ENCODE results near the gene DNM1.
"Not testable (repeated sequence)": the region's sequence is repeated elsewhere in the genome, so short reads cannot be mapped to it uniquely, and the experiment has no call there.

Gene DNM1

GRCh38 chr9:128166169-128166568 is 37.0 kb upstream of the DNM1 start:
- ATAC-seq (replicated peaks) (no peak), DNase-seq (no peak)
- no peak overlapping the region for H3K4me3 Mint-ChIP-seq
- peaks cover 4 to 9% of the 10 kb centered on the region in 2 donors for H3K4me1 Mint-ChIP-seq (ENCODE audit: low read depth in 2 of 2)
- H3K9me3 Mint-ChIP-seq, result no peaks in the 10 kb centered on the region
- H3K27ac Mint-ChIP-seq, result no peak overlapping the region
- peaks cover 29% of the 10 kb centered on the region for H3K36me3 Mint-ChIP-seq (ENCODE audit: insufficient read depth)
- no peaks in the 10 kb centered on the region for H3K27me3 Mint-ChIP-seq

DNA sequence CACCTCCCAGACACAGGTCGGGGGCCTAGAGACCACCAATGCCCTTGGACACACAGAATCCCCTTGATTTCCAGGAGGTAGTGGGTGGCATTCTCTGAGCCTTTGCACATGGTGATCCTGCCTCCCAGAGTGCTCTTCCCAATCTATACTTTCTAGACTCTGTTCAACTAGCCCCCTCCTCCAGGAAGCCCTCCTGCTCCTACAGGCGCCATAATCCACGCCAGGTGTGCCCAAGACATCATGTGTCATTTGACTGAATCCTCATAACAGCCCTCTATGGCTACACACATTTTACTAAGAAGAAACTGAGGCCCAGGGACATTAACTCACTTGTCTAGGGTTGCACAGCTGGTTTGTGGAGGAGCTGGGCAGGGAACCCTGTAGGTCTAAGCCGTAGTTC is 36.0 kb upstream of the DNM1 start:
- no peak for ATAC-seq (replicated peaks)
- peaks cover 36% of the 10 kb centered on the region for H3K36me3 Mint-ChIP-seq (ENCODE audit: insufficient read depth)
- no peak overlapping the region for H3K4me3 Mint-ChIP-seq
- peak overlapping the region in 1 of 2 donors; percentile 31 for H3K27ac Mint-ChIP-seq
- no peaks in the 10 kb centered on the region for H3K27me3 Mint-ChIP-seq
- H3K9me3 Mint-ChIP-seq, result no peaks in the 10 kb centered on the region
- DNase-seq, result no peak
- H3K4me1 Mint-ChIP-seq (ENCODE audit: low read depth in 2 of 2), result peaks cover 2 to 5% of the 10 kb centered on the region in 2 donors

- Mint-ChIP-seq H3K27me3 (no peaks in the 10 kb centered on the region), H3K27ac (no peak overlapping the region), H3K4me3 (no peak overlapping the region), H3K4me1 (ENCODE audit: low read depth in 2 of 2) (no peaks in the 10 kb centered on the region), H3K9me3 (no peaks in the 10 kb centered on the region), H3K36me3 (ENCODE audit: insufficient read depth) (peaks cover 49% of the 10 kb centered on the region)
- ATAC-seq (replicated peaks), result no peak
- DNase-seq, result no peak
Observed at GRCh38 chr9:128168731-128169308, 34.4 kb upstream of the DNM1 start.

DNA sequence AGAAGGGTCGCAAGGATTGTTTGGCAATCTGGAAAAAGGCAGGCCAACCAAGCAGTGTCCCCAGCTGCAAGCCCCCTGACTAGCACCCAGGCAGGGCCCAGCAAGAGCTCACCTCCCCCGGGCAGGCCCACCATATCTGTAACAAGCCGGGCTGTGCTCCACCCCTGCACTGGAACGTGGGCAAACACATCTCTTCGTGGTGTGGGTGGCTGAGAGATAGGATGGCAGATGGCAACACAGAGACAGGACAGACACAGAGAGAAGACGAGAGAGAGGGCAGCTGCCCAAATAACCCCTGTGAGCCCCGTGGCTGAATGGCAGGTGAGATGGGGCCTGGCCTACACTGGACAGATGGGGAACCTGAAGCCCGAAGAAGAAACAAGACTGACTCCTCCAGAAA is 33.7 kb upstream of the DNM1 start:
- no peak for DNase-seq
- Mint-ChIP-seq H3K27me3 (no peaks in the 10 kb centered on the region), H3K4me3 (no peak overlapping the region), H3K4me1 (ENCODE audit: low read depth in 2 of 2) (no peaks in the 10 kb centered on the region), H3K9me3 (no peaks in the 10 kb centered on the region), H3K36me3 (ENCODE audit: insufficient read depth) (peaks cover 52% of the 10 kb centered on the region), H3K27ac (peak overlapping the region in 1 of 2 donors; percentile 59)
- ATAC-seq (replicated peaks), result no peak

- H3K4me3 Mint-ChIP-seq, result no peak overlapping the region
- peaks cover 49% of the 10 kb centered on the region for H3K36me3 Mint-ChIP-seq (ENCODE audit: insufficient read depth)
- DNase-seq (no peak), ATAC-seq (replicated peaks) (no peak)
- H3K27me3 Mint-ChIP-seq, result no peaks in the 10 kb centered on the region
- H3K9me3 Mint-ChIP-seq, result no peaks in the 10 kb centered on the region
- H3K4me1 Mint-ChIP-seq (ENCODE audit: low read depth in 2 of 2), result no peaks in the 10 kb centered on the region
- peak overlapping the region in 1 of 2 donors; percentile 59 for H3K27ac Mint-ChIP-seq
Observed at GRCh38 chr9:128169925-128170324, 33.3 kb upstream of the DNM1 start.

DNA sequence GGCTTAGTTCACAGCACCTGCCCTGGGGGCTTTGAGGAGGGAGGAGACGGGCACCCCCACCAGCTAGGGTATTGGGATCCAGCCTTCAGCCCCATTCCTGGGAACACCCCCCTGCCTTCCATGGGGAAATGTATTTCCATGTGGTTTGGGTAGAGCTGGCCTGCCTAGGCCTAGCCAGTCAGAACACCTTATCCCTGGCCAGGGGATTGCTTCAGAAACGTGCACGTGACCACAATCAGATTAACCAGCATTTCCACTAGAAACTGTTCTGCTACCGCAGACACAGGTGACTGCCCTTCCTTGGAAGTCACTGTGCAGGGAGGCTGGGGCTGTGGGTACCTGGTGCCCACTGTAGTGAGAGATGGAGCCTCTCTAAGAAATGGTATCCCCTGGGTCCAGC is 29.1 kb upstream of the DNM1 start:
- Mint-ChIP-seq H3K27ac (no peak overlapping the region), H3K4me1 (ENCODE audit: low read depth in 2 of 2) (no peaks in the 10 kb centered on the region), H3K4me3 (no peak overlapping the region), H3K9me3 (no peaks in the 10 kb centered on the region), H3K36me3 (ENCODE audit: insufficient read depth) (peaks cover 49% of the 10 kb centered on the region), H3K27me3 (no peaks in the 10 kb centered on the region)
- DNase-seq (no peak), ATAC-seq (replicated peaks) (no peak)

DNA sequence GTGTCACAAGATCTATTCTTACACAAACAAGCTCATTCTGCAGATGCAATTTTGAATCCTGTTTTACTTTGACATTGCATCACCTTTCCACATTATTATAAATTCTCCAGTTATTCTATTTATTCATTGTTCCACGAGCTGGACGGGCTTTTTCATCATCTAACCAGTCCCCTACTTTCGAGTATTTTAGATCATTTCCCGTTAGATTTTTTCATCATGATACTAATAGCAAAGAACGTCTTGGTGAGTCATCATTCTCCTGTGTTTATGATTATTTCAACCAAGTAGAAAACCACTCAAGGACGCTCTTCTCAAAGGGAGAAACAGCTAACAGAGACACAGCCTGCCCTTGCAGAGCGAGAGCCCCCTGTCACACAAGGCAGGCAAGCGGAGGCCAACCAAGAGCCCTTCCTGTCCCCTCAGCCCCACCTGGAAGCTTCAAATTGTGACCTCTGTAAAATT is 28.0 kb upstream of the DNM1 start:
- H3K4me1 Mint-ChIP-seq (ENCODE audit: low read depth in 2 of 2), result no peaks in the 10 kb centered on the region
- no peak overlapping the region for H3K4me3 Mint-ChIP-seq
- H3K36me3 Mint-ChIP-seq (ENCODE audit: insufficient read depth), result peaks cover 49% of the 10 kb centered on the region
- DNase-seq (no peak), ATAC-seq (replicated peaks) (no peak)
- no peaks in the 10 kb centered on the region for H3K9me3 Mint-ChIP-seq
- H3K27me3 Mint-ChIP-seq, result no peaks in the 10 kb centered on the region
- H3K27ac Mint-ChIP-seq, result peak overlapping the region in 1 of 2 donors; percentile 51

DNA sequence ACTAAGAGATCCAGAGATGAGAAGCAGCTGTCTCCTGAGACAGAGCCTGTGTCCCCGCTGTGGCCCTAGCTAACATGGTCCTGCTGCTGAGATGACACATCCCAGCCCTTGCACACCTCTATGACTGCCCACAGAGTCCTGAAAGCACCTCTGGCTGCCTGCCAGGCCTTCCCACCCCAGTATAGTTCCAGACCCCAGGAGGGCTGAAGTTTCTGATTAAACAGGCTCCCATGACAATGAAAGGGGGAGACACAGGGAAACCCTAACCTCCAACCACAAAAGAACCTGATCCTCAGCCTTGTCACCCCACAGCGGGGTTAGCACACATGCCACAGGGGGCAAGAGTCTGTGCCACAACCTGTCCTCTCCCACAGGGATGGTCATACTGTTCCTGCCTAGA is 27.5 kb upstream of the DNM1 start:
- H3K4me1 Mint-ChIP-seq (ENCODE audit: low read depth in 2 of 2), result no peaks in the 10 kb centered on the region
- H3K4me3 Mint-ChIP-seq, result no peak overlapping the region
- DNase-seq, result no peak
- H3K9me3 Mint-ChIP-seq, result no peaks in the 10 kb centered on the region
- H3K27me3 Mint-ChIP-seq, result no peaks in the 10 kb centered on the region
- no peak for ATAC-seq (replicated peaks)
- peak overlapping the region in 1 of 2 donors; percentile 51 for H3K27ac Mint-ChIP-seq
- H3K36me3 Mint-ChIP-seq (ENCODE audit: insufficient read depth), result peaks cover 53% of the 10 kb centered on the region

- H3K36me3 Mint-ChIP-seq (ENCODE audit: insufficient read depth), result peaks cover 41% of the 10 kb centered on the region
- H3K4me1 Mint-ChIP-seq (ENCODE audit: low read depth in 2 of 2), result no peaks in the 10 kb centered on the region
- H3K9me3 Mint-ChIP-seq, result no peaks in the 10 kb centered on the region
- no peaks in the 10 kb centered on the region for H3K27me3 Mint-ChIP-seq
- no peak for DNase-seq
- H3K4me3 Mint-ChIP-seq, result no peak overlapping the region
- H3K27ac Mint-ChIP-seq, result no peak overlapping the region
- ATAC-seq (replicated peaks), result no peak
Observed at GRCh38 chr9:128178806-128179431, 24.3 kb upstream of the DNM1 start.

- no peaks in the 10 kb centered on the region for H3K9me3 Mint-ChIP-seq
- H3K27ac Mint-ChIP-seq, result no peak overlapping the region
- peaks cover 48% of the 10 kb centered on the region for H3K36me3 Mint-ChIP-seq (ENCODE audit: insufficient read depth)
- H3K4me3 Mint-ChIP-seq, result no peak overlapping the region
- ATAC-seq (replicated peaks) (no peak), DNase-seq (no peak)
- no peaks in the 10 kb centered on the region for H3K27me3 Mint-ChIP-seq
- no peaks in the 10 kb centered on the region for H3K4me1 Mint-ChIP-seq (ENCODE audit: low read depth in 2 of 2)
Observed at GRCh38 chr9:128180001-128180400, 23.2 kb upstream of the DNM1 start.

GRCh38 chr9:128180447-128180846 is 22.7 kb upstream of the DNM1 start:
- DNase-seq, result no peak
- Mint-ChIP-seq H3K4me1 (ENCODE audit: low read depth in 2 of 2) (peaks cover 0 to under 1% of the 10 kb centered on the region in 2 donors), H3K9me3 (no peaks in the 10 kb centered on the region), H3K27me3 (no peaks in the 10 kb centered on the region), H3K4me3 (no peak overlapping the region), H3K27ac (no peak overlapping the region), H3K36me3 (ENCODE audit: insufficient read depth) (peaks cover 48% of the 10 kb centered on the region)
- ATAC-seq (replicated peaks), result no peak

- not testable (repeated sequence) for H3K9me3 Mint-ChIP-seq; DNase-seq; H3K27ac Mint-ChIP-seq; ATAC-seq (replicated peaks); H3K4me1 Mint-ChIP-seq (ENCODE audit: low read depth in 2 of 2); H3K27me3 Mint-ChIP-seq; H3K4me3 Mint-ChIP-seq
- peaks cover 50% of the 10 kb centered on the region for H3K36me3 Mint-ChIP-seq (ENCODE audit: insufficient read depth)
Observed at GRCh38 chr9:128181480-128181879, 21.7 kb upstream of the DNM1 start.

DNA sequence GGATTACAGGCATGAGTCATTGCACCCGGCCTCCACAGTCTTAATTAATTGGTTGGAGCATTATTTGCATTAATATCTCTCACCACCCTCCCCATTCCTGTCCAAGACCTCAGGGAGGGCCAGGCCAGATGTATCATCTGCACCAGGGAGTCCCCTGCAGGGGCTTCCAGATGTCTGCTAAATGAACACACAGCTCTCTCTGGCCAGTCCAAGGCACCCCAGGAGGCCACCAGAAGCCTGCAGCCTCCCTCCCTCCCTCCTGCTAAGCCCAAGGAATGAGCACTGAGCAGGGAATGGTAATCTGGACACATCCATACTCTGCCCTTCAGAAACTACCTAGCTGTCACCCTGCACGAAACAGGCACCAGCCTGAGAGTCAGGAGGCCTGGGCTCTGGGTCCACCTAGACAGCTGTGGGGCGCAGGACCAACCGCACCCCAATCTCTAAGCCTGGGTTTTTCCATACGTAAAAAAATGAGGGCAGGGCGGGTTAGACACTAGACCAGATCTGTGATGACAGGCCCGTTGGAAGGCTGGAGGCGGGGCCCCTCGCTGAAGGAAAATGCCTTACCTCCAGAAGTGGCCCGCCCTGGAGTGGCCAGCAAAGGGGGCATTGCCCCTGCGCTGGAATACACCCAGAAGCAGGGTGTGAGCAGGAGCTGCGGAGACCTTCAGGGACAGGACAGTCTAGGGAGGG is 20.1 kb upstream of the DNM1 start:
- H3K4me1 Mint-ChIP-seq (ENCODE audit: low read depth in 2 of 2), result peaks cover 9 to 11% of the 10 kb centered on the region in 2 donors
- H3K9me3 Mint-ChIP-seq, result no peaks in the 10 kb centered on the region
- ATAC-seq (replicated peaks) (no peak), DNase-seq (no peak)
- H3K4me3 Mint-ChIP-seq, result no peak overlapping the region
- peak overlapping the region in 1 of 2 donors; percentile 80 for H3K27ac Mint-ChIP-seq
- peaks cover 49% of the 10 kb centered on the region for H3K36me3 Mint-ChIP-seq (ENCODE audit: insufficient read depth)
- H3K27me3 Mint-ChIP-seq, result no peaks in the 10 kb centered on the region

Data from effector memory CD8-positive, alpha-beta T cell (primary cell).